ENCODE data around the gene P3H2. TPM values are rescaled to one million over a fixed set of nuclear protein-coding genes. Genes with fewer than 3 reads are reported as not detected.
"Not testable (repeated sequence)": the region's sequence is repeated elsewhere in the genome, so short reads cannot be mapped to it uniquely, and the experiment has no call there.

The P3H2 gene
- total RNA-seq, 4 donors from 2014 or later = 0.24 to 4.0 (median 0.90) TPM

DNA sequence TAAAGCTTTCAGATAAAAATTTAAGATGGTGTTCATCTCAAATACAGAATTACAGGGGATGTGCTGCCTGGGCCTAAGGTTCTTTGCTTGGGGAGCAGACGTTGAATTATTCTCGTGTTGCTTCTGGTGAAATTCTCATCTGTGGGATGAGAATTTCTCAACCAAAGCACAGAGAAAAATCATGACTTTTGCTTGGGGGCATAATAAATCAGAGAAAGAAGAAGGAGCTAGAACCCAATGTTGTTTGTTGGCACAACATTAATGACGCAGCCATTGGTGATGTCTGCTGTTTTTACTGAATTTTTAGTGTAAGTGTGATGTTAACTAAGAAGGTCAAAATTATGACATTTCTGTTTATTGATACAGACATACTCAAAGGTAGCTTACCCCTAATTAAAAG is 35.7 kb downstream of the P3H2 start:
- Histone ChIP-seq H3K4me1 (no peaks in the 10 kb centered on the region), H3K27ac (no peak overlapping the region), H3K27me3 (no peaks in the 10 kb centered on the region), H3K36me3 (no peaks in the 10 kb centered on the region), H3K4me3 (no peak overlapping the region), H3K9me3 (no peaks in the 10 kb centered on the region)
- DNase-seq = no peak
- ATAC-seq = no peak
- TF ChIP-seq, protein P1, sequence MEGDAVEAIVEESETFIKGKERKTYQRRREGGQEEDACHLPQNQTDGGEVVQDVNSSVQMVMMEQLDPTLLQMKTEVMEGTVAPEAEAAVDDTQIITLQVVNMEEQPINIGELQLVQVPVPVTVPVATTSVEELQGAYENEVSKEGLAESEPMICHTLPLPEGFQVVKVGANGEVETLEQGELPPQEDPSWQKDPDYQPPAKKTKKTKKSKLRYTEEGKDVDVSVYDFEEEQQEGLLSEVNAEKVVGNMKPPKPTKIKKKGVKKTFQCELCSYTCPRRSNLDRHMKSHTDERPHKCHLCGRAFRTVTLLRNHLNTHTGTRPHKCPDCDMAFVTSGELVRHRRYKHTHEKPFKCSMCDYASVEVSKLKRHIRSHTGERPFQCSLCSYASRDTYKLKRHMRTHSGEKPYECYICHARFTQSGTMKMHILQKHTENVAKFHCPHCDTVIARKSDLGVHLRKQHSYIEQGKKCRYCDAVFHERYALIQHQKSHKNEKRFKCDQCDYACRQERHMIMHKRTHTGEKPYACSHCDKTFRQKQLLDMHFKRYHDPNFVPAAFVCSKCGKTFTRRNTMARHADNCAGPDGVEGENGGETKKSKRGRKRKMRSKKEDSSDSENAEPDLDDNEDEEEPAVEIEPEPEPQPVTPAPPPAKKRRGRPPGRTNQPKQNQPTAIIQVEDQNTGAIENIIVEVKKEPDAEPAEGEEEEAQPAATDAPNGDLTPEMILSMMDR (IDR thresholded peaks at IDR 0.05 in 4 of 5, conservative IDR thresholded peaks at IDR 0.05 in 1 of 5) = no peak
- TF ChIP-seq POLR2A (IDR thresholded peaks at IDR 0.05) = no peak
- in situ Hi-C loops (cut with MboI; ENCODE audit: low sequenced_read_pairs in 4 of 4) = no loop called here
- intact Hi-C loops (cut with DNase I; ENCODE audit: low total_unique reads) = no loop called here

DNA sequence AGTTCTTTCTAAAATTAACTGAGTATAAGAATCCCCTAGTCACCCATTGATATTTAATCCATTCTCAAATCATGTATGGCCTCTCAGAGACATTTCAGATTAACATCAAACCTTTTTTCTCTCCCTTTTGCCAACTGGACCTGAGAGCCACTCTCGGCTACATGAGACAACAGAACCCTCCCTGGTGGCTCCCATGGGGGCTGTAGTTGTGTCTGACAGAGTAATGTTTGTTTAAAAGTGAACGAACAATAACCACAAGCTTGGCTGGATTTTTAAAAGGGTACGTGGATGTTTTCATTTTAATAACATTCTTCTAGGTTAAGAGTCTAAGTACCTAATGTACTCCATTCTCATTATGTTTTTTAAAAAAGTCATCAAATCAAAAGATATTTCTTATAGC is 37.1 kb downstream of the P3H2 start:
- in situ Hi-C loops (cut with MboI; ENCODE audit: low sequenced_read_pairs in 4 of 4) = no loop called here
- Histone ChIP-seq H3K36me3 (no peaks in the 10 kb centered on the region), H3K4me1 (no peaks in the 10 kb centered on the region), H3K4me3 (no peak overlapping the region), H3K27me3 (no peaks in the 10 kb centered on the region), H3K9me3 (no peaks in the 10 kb centered on the region), H3K27ac (no peak overlapping the region)
- intact Hi-C loops (cut with DNase I; ENCODE audit: low total_unique reads) = no loop called here
- ATAC-seq = no peak
- no peak for DNase-seq
- no peak for TF ChIP-seq POLR2A (IDR thresholded peaks at IDR 0.05)
- TF ChIP-seq, protein P1 (IDR thresholded peaks at IDR 0.05 in 4 of 5, conservative IDR thresholded peaks at IDR 0.05 in 1 of 5) = no peak

DNA sequence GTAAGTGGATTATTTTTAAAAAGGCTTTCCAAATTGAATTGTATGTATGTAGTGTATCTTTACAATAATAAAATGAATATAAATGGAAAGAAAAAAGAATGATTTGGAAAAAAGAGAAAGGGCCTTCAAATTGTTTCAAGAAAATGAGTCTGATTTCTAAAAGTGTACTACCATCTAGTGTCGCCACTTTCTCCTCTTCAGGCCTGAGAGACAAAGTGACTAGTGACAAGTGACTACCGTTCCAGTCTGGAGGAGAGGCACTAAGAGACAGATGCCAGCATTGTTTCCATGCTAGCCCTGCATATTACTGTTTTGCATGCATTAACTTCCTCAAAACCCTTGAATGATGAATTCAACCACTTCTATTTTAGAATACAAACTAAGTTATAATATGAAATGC is 39.3 kb downstream of the P3H2 start:
- no peak for ATAC-seq
- Histone ChIP-seq H3K4me3 (no peak overlapping the region), H3K4me1 (no peaks in the 10 kb centered on the region), H3K36me3 (no peaks in the 10 kb centered on the region), H3K9me3 (no peaks in the 10 kb centered on the region), H3K27ac (no peak overlapping the region), H3K27me3 (no peaks in the 10 kb centered on the region)
- no peak for TF ChIP-seq POLR2A (IDR thresholded peaks at IDR 0.05)
- TF ChIP-seq, protein P1 (IDR thresholded peaks at IDR 0.05 in 4 of 5, conservative IDR thresholded peaks at IDR 0.05 in 1 of 5) = no peak
- in situ Hi-C loops (cut with MboI; ENCODE audit: low sequenced_read_pairs in 4 of 4) (no loop called here), intact Hi-C loops (cut with DNase I; ENCODE audit: low total_unique reads) (no loop called here)
- DNase-seq = no peak

DNA sequence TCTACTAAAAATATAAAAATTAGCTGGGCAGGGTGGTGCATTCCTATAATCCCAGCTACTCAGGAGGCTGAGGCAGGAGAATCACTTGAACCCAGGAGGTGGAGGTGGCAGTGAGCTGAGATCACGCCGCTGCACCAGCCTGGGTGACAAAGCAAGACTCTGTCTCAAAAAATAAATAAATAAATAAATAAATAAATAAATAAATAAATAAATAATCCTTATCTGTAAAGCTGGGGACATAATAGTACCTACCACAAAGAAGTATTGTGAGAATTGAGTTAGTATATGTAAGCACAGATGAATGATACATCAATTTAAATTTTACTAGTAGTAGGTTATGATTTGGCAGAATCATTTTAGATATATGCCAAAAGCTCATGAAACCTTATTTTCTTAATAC is 41.5 kb downstream of the P3H2 start:
- intact Hi-C loops (cut with DNase I; ENCODE audit: low total_unique reads); H3K36me3 ChIP-seq; ATAC-seq; in situ Hi-C loops (cut with MboI; ENCODE audit: low sequenced_read_pairs in 4 of 4); H3K27me3 ChIP-seq; DNase-seq; H3K4me1 ChIP-seq; H3K9me3 ChIP-seq; H3K4me3 ChIP-seq; H3K27ac ChIP-seq: not testable (repeated sequence)

DNA sequence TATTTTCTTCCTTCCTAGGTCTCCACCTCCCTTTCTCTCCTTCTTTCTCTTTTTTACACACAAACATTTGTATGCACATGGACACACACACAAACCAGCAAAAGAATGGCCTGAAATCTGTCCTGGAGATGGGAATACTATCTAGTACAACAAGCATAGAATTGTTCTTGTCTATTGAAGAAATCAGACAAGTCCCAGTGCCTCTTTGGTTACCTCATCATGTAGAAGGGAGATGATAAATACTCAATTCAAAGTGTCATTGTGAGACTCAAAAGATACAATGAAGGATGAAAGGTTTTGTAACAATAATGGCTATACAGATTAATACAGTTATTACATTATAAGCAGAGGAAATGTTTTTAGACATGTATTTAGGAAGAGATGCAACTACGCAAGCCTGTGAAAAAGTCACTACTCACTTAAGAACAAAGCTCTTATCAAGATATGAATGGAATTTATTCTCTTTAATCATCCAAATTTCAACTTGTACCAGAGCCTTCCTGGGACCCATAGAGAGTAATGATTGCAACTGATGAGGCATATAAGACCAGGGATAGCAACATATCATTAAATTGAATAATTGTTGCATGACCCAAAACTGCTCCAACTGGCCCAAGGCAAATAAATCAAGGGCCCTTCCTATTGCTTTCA is 43.2 kb downstream of the P3H2 start:
- Histone ChIP-seq H3K4me1 (no peaks in the 10 kb centered on the region), H3K27ac (no peak overlapping the region), H3K9me3 (no peaks in the 10 kb centered on the region), H3K27me3 (no peaks in the 10 kb centered on the region), H3K4me3 (no peak overlapping the region), H3K36me3 (no peaks in the 10 kb centered on the region)
- no peak for ATAC-seq
- in situ Hi-C loops (cut with MboI; ENCODE audit: low sequenced_read_pairs in 4 of 4) = no loop called here
- no peak for TF ChIP-seq POLR2A (IDR thresholded peaks at IDR 0.05)
- TF ChIP-seq, protein P1 (IDR thresholded peaks at IDR 0.05 in 4 of 5, conservative IDR thresholded peaks at IDR 0.05 in 1 of 5) = no peak
- intact Hi-C loops (cut with DNase I; ENCODE audit: low total_unique reads) = no loop called here
- no peak for DNase-seq

All from gastrocnemius medialis (tissue), 4 donors.